HG02840 (cell line): ENCODE results near the gene TMX2.

Experiments used
- ATAC-seq: cut with Tn5 transposase; IDR thresholded peaks from one replicate; pipeline ENCODE4 v1.9.1; 2021; ENCODE audit warnings: mild to moderate bottlenecking, moderate library complexity, moderate number of reproducible peaks; ENCODE audit not compliant: unreplicated experiment, low FRiP score

The TMX2 gene

DNA sequence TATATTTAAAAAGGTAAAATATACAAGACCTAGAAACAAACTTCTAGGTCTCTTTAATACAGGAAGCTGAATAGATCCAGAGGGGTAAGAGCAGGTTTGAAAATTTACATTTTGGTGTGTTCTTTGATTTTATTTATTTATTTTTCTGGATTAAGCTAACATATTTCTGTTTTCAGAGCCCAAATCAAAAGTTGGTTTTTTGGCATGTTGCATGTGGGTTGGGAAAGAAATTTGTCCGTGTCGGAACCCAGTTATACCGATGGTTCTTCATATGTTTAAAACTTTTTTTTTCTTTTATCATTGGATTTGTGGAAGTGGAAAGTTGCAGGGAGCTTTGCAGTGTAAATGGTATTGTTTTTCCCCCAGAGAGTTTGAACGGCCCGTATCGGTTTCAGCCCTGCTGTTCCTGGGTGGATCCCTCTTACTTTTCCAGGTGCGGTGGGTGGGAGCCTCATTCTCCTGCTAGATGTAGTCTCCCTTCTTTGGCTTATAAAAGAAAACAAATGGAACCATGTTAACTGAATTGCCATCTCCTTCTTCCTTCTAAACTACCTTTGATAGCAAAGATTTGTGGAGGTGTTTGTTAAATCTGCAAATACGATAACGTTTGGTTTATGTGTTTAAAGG lies 50.0 kb downstream of the TMX2 start:
- ATAC-seq, result no peak

DNA sequence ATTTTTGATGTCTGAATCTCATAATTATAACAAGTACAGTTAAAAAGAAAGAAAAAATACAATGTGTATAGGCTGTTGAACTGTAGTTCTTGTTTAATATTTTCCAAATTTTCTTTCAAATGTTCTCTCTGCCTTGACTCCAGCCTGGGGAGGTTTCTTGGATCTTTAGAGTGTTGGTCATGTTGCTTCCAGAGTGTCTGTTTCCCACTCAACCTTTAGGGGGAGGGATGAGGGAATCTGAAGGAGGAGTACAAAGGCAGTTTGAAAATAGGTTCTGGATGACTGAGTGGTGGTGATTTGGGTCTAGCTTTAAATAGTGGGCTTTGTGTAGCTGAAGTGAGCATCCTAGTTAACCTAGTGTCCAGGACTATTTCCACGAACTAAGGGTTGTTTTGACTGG lies 51.2 kb downstream of the TMX2 start:
- no peak for ATAC-seq

DNA sequence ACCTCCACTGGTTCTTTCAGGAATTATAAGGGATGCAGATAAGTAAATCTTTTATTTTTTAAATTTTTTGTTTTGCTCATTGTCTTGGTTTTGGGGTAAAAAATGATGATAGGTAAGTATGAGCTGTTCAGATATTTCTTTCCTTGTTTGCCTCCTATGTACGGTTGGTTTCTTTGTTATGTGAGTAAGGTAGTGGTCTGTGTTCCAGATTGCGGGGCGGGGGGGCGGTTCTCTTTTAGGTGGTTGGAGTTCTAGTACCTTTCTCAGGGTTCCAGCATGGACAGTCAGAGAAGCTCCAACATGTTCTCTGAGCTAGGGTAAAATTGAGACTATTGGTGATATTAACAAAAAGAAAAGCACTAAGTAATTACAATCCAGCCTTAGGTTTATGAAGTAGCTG lies 51.6 kb downstream of the TMX2 start:
- no peak for ATAC-seq

DNA sequence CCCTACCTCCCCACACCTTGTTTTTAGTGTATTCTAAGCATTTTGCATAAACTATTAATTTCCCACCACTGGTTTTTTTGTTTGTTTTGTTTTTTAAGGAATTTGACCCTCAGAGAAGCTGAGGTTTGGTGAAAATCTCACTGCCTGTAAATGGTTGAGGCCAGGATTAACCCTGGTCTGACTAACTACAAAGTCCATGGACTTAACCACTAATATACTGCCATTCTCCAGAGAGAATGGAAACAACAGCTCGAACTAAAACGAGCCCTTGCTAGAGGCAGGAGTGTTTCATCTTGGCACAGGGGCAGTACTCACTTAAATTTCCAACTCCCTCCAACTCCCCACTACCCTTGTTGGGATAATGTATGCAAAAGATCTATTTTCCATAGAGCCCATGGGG lies 52.2 kb downstream of the TMX2 start:
- ATAC-seq, result no peak

DNA sequence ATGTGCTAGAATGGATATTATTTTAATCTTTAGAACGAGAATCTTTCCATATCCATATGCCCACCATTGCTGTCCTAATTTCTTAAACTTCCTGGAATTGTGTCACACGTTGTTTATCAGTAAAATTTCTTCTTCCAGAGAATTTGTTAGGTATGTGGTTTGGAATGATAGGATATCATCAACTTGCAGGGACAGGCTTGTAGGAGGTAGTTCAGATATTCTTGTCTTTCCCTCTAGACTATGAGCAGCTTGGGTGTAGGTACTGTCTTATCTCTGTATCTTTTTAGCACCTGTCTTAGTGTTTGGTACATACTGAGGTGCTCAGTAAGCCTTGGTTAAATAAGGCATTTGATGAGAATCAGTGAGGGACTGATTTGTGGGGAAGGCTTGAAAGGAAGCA lies 52.6 kb downstream of the TMX2 start:
- no peak for ATAC-seq

DNA sequence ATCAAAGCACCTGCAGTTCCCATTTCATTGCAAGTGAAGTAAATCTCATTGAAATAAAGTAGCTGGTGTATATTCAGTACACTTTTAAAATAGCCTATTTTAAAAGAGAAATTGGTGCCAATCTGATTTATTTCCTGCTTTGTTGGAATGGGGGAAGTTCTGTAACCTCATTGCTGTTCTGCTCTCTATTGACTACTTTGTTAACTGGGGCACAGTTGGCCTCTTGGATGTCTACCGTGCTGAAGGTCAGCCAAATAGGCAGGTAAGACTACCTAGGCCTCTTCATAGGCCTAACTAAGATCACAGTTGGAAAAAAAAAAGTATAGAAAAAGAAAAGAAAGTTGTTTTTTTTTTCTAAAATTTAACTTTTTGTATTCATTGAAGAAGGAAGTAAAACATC lies 58.4 kb downstream of the TMX2 start:
- ATAC-seq, result no peak

DNA sequence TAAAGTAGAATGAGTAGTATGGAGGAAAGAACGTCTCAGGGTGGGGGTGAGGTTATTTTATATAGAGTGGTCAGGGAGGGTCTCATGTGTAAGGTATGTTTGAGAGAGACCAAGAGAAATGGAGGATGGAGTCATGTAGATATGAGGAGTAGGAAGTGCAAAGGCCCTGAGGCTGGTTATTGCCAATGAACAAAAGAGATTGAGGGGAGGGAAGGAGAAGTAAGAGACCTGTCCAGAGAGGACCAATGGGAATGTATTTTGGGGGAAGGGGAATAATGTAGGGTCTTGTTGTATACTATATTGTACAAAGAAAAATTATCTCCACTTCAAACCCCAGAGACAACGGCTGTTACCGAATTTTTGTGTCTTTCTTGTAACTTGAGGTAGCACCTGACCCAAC lies 59.0 kb downstream of the TMX2 start:
- ATAC-seq, result no peak

DNA sequence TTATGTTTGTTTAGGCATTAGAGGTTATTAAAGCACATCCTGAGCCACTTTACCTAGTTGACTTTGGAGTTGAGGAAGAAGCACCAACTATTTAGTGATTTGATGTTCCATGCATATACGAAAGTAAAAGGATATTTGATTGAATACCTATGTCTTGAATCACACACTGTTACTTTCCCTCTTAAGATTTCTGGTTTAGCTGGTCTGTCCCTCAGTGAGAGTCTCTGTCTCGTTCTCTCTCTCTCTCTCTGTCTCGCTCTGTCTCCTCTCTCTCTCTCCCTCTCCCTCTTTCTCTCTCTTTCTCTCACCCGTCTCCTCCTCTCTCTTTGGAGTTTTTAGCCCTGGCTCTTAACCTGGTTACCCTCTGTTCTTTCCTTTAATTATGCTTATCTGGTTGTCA lies 60.2 kb downstream of the TMX2 start:
- no peak for ATAC-seq

DNA sequence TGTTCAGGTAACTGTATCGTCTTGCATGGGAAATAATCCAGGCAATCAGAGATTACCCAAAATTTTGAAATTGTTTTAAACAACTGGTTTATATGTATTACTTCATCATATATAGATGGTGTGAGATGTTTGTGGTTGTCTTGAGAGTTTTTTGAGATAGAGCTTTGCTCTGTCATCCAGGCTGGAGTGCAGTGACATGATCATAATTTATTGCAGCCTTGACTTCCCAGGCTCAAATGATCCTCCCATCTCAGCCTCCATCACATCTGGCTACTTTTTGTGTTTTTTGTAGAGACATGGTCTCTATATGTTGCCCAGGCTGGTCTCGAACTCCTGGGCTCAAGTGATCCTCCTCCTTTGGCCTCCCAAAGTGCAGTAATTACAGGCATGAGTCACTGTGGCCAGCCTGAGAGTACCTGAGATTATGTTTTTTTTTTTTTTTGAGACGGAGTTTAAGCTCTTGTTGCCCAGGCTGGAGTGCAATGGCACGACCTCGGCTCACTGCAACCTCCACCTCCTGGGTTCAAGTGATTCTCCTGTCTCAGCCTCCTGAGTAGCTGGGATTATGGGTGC lies 60.7 kb downstream of the TMX2 start:
- no peak for ATAC-seq

DNA sequence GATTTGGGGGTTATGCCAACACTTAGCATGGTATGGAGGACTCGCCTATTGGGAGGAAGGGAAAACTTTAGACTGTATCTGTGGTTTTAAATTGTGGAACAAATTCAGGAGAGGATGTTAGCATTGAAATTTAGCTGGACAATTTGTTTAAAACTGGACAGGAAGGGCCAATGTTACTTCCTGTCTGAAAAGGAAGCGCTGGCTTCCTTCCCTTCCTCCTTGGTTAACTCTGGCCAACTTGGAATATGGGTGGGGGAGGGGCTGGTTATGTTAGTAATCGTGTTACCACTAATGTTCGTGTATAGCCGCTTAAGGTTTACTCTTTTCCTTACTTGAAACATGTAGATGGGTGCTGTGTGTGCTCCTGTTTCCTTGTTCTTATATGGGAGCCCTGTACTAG lies 63.1 kb downstream of the TMX2 start:
- no peak for ATAC-seq

DNA sequence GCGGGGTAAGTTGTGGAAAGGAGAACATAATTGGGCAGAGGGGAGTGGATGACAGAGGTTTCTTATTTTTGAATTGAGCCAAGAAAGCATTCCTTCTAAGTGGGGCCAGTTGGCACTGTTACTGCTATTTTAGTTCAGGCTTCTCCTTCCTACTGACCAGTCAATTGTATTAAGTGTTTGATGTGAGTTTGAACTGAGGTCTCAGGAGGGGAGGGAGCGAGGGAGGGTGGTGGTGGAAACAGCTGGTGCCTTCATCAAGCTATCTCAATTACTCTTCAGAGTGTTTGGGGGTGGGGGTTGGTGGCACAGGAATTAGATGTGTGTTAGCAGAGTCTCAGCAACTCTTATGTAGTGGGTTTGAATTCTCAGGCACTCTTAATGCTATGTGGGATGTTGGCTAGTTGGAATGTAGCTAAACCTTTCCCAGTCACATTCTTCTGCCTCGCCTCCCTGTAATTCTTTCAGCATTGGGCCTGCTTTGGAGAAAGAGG lies 63.7 kb downstream of the TMX2 start:
- no peak for ATAC-seq

DNA sequence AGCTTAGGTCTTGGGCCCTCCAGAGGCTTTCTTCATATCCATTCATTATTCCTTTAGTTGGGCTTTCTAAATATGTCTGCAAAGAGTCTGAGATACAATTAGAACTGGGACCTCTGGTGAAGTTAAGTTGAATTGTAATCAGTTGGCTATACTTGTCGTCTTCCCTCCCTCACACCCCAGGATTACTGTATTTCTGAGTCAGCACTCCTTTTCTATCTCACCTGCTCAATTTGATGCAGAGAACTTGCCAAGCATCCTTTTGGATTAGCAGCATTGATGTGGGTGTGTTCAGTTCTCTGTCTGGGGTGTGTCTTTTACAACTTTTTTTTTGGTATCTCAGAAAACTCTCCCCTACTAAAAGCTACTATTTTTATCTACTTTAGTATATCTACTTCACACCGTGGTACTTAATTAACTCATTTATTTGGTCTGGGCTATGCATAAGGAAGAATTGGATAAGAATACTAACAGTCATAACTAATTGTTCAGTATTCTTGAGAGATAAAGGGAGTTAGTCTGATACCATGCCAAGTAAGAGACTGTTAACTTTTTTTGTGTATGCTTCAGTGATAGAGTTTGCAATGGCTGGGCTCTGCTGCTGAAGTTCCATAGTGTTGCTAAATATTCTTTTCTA lies 64.3 kb downstream of the TMX2 start:
- no peak for ATAC-seq

DNA sequence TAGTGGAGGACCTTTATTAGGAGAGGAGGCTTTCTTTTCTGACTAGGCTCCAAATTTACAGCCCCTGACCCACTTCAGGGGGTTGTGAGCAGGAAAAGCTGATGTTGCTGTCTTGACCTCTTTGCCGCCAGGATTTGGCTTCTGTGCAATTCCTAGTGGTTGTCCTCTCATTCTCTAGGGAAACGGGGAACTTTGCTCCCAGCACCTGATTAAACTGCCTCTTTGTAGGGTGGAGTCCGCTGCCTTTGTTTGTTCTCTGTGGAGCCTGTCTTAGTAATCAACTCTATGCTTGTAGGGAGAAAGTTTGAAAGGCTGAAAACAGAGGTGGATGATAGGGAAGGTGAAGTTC lies 65.5 kb downstream of the TMX2 start:
- ATAC-seq, result no peak

DNA sequence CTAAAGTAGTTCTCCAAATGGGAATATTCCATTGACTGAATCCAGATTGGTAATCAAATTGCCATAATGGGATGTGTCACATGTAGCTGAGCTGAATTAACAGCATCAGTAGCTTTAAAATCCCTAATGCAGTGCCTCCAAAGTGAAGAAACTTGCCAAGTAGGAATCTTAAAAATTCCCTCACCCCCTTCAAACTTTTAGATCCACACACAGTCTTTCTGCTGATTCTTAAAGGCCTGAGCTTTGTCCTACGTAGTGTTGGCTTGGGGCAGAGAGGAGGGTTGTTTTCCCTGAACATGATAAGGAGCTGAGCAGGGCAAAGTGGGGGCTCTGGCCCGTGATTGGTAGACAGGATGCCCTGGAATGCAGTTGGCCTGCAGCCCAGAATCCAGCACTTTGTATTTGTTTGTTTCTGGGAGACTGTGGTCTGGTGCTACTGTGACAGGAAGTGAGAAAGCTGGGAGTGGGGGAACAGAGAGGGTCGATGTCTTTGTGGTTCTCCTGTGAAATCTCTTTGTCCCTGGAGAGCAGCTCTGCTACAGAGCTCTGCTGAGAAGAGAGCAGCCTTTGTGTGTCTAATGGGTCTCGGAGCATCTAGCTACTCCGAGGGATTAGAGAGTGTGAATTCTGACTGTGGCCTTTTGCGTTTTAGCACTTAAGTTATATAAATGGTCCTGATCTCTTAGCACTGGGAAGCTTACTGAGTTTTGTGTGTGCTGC lies 66.1 kb downstream of the TMX2 start:
- ATAC-seq, result no peak

DNA sequence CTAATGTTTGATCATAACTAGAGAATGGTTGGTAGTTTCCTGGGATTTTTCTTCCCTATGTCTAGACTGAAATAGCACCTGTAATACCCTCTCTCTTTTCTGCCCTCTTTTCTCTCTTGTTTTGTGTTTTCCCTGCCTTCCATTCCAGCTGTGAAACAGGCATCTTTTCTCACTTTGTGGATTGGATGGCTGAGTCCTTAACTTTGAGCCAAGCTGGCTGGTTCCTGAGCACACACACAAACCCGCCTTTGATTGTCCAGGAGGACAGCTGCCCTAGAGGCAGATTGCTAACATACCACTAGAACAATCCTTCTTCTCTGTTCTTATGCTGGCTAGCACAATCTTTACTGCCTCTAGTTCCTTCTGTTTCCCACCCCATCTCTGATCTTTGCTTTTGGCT lies 66.9 kb downstream of the TMX2 start:
- no peak for ATAC-seq

DNA sequence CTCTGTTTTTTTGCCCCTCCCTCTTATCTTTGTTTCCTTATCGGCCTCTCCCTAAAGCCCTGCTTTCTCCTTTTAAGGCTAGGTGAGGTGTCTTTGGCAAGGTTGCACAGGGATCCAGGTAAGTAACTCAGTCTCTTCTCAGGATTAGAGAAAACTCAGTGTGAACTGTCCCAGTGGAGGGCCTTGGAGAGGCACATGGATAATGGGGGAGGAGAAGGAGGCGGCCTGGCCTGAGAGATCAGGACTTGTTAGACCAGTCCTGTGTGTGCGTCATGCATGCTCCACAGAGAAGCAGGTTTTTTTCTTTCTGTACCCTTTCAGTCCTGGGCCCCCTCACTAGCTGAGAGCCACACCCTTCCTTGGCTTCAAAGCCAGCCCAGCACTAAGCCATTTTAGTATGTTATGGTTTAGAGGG lies 69.1 kb downstream of the TMX2 start:
- no peak for ATAC-seq

DNA sequence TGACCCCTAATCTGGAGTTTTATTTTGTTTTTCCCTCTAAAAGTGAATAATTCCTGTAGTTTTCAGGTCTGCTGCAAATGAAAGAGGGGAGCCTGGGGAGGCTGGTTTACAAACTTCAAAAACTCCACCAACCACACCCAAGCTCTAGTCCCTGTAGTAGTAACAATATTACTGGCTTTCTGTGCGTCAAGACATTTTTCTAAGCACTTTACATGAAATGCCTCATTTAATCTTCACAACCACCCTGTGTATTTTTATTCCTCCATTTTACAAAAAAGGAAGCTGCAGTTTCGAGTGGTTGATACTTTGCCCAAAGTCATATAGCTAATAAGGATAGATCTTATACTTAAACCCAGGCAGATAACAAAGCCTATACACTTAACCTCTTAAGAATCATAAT lies 72.7 kb downstream of the TMX2 start:
- ATAC-seq, result no peak

DNA sequence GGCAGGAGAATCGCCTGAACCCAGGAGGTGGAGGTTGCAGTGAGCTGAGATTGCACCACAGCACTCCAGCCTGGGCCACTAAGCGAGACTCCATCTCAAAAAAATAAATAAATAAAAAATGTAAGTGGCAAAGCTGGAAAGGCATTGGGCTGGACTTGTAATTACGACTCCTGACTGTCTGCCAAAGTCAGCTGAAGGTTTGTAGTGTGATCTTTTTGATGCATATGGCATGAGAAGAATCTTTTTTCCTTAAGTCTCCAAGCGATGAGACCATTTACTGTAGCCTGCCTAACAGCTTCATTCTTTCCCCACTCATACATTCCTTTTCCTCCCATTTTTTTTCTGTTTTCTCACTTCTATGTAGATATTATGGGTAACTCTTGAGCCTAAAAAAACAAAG lies 74.0 kb downstream of the TMX2 start:
- no peak for ATAC-seq

DNA sequence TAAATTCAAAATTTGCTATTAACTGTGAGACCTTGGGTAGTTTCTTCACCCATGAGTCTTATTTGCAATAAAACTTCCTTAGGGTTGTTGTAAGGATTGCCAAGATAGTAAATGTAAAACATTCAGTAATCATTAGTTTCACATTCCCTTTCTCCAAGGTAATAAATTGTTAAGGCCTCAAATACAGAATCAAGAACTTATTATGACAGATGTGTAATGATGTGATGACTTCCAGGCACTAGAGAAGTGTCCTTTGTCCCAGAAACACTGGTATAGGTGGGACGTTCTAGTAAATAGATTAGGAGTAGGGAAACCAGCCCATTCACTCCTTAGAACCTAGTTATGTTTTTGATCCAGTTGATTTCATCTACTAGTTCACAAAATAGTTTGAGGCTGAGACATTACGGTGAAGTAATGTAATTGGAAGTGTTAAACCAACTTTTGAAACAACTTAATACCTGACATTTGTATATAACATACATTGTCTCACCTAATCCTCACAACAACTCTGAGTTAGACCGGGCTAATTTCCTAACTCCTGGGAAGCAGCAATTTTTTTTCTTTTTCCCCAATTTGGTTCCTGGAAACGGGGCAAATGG lies 74.7 kb downstream of the TMX2 start:
- no peak for ATAC-seq

DNA sequence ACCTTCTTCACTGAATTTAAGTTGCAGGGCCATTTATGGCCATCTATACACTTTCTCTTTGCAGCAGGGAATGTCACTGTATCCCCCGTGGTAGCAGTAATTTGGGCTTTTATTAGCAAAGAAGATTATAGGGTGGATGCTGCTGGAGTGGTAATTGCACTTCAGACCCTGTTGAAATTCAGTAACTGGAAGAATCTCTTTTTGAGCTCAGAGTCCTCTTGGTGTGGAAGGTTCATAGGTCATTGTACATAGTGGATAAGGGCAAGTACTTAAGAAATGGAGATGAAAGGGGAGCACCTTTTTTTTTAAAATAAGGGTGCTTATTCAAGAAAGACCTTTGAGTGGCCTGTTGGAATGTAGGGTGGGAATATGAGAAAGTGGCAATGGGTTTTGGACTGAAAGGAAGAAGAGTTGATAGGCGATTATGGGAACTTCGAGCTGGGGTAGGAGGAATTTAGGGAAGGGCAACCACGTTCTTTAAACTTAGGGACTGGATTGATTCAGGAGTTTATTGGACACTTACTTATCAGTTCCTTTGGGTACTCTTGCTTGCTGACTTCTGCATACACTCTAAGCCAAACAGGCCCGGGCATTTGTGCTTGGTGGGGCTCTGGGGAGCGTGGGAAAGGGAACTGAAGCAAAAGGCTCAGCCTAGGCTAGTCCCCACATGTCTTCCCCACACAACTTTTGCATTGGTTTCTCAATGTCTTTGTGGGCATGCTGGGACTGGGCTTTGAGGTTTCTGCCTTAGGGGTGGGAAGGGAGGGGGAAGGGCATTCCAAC lies 75.7 kb downstream of the TMX2 start:
- no peak for ATAC-seq

DNA sequence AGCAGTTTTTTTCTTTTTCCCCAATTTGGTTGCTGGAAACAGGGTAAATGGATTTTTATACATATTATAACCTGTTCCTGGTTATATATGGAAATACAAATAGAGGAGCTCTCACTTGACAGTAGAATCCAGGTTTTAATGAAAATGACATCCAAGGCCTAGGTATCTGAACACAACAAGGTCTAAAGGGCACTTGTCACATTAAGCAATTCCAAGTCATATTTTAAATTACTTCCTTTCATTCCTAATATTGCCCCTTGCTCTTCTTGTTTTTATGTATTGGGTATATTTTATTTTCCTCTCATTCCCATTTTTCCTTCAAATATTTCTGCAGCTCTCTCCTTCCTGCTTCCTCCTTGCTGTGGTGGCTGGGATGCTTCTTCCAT lies 76.3 kb downstream of the TMX2 start:
- no peak for ATAC-seq
